ENCODE results near the gene MACROD2. TPM values are rescaled to one million over a fixed set of nuclear protein-coding genes. Genes with fewer than 3 reads are reported as not detected.

MACROD2 gene
- polyA plus RNA-seq, 1 donor (not counting 4 experiments of a cell fraction or from before 2014, with no cell fraction given) = 0.71 TPM

GRCh38 chr20:15655295-15655874 lies 1660.1 kb downstream of the MACROD2 start:
- DNase-seq (ENCODE audit: low read depth, low spot score) (no peak), FAIRE-seq (no peak)
- Histone ChIP-seq H4K20me1 (ENCODE audit: control insufficient read depth, extremely low read depth, insufficient read depth, low read length) (no peaks in the 10 kb centered on the region), H2AFZ (ENCODE audit: control insufficient read depth, low read length) (no peak overlapping the region), H3K4me2 (ENCODE audit: control insufficient read depth, extremely low read depth, insufficient read depth, low read depth, low read length) (no peak overlapping the region), H3K36me3 (ENCODE audit: control insufficient read depth in 2 of 2, extremely low read depth in 1 of 2, insufficient read depth in 2 of 2, low read length in 2 of 2) (no peaks in the 10 kb centered on the region), H3K79me2 (ENCODE audit: control insufficient read depth, insufficient read depth, low read length) (no peaks in the 10 kb centered on the region), H3K27ac (ENCODE audit: control insufficient read depth, insufficient read depth, low read length) (no peak overlapping the region), H3K27me3 (ENCODE audit: control insufficient read depth, extremely low read depth, insufficient read depth, low read length) (no peaks in the 10 kb centered on the region), H3K4me1 (ENCODE audit: control insufficient read depth, extremely low read depth, insufficient read depth, low read length) (no peaks in the 10 kb centered on the region), H3K4me3 (ENCODE audit: control insufficient read depth in 2 of 3, extremely low read depth in 1 of 3, insufficient read depth in 2 of 3, low read depth in 1 of 3, low read length in 3 of 3) (no peak overlapping the region), H3K9me3 (ENCODE audit: control insufficient read depth, low read depth, low read length) (no peaks in the 10 kb centered on the region), H3K9ac (ENCODE audit: control insufficient read depth, extremely low read depth, insufficient read depth, low read length) (no peak overlapping the region), H3K9me1 (ENCODE audit: control insufficient read depth, extremely low read depth, insufficient read depth, low read length) (no peaks in the 10 kb centered on the region)
- TF ChIP-seq CTCF (optimal IDR thresholded peaks at IDR 0.05 in 1 of 3, IDR thresholded peaks at IDR 0.05 in 1 of 3, conservative IDR thresholded peaks at IDR 0.05 in 1 of 3; ENCODE audit: extremely low read depth in 1 of 3, insufficient read depth in 2 of 3, low read length in 3 of 3) (no peak), EZH2 (IDR thresholded peaks at IDR 0.05; ENCODE audit: low read length) (no peak)
- dilution Hi-C loops (cut with MboI; ENCODE audit: extremely low pct_ligation_motif_present, low sequenced_read_pairs) = no loop called here

- no peak overlapping the region for H2AFZ ChIP-seq (ENCODE audit: control insufficient read depth, low read length)
- dilution Hi-C loops (cut with MboI; ENCODE audit: extremely low pct_ligation_motif_present, low sequenced_read_pairs) = no loop called here
- DNase-seq (ENCODE audit: low read depth, low spot score) (no peak), FAIRE-seq (no peak)
- H3K4me2 ChIP-seq (ENCODE audit: control insufficient read depth, extremely low read depth, insufficient read depth, low read depth, low read length) = no peak overlapping the region
- H3K27ac ChIP-seq (ENCODE audit: control insufficient read depth, insufficient read depth, low read length) = no peak overlapping the region
- H3K9me1 ChIP-seq (ENCODE audit: control insufficient read depth, extremely low read depth, insufficient read depth, low read length) = no peaks in the 10 kb centered on the region
- no peaks in the 10 kb centered on the region for H3K36me3 ChIP-seq (ENCODE audit: control insufficient read depth in 2 of 2, extremely low read depth in 1 of 2, insufficient read depth in 2 of 2, low read length in 2 of 2)
- H3K9me3 ChIP-seq (ENCODE audit: control insufficient read depth, low read depth, low read length) = no peaks in the 10 kb centered on the region
- H3K79me2 ChIP-seq (ENCODE audit: control insufficient read depth, insufficient read depth, low read length) = no peaks in the 10 kb centered on the region
- TF ChIP-seq EZH2 (IDR thresholded peaks at IDR 0.05; ENCODE audit: low read length) = no peak
- TF ChIP-seq CTCF (optimal IDR thresholded peaks at IDR 0.05 in 1 of 3, IDR thresholded peaks at IDR 0.05 in 1 of 3, conservative IDR thresholded peaks at IDR 0.05 in 1 of 3; ENCODE audit: extremely low read depth in 1 of 3, insufficient read depth in 2 of 3, low read length in 3 of 3) = no peak
- H3K9ac ChIP-seq (ENCODE audit: control insufficient read depth, extremely low read depth, insufficient read depth, low read length) = no peak overlapping the region
- no peaks in the 10 kb centered on the region for H4K20me1 ChIP-seq (ENCODE audit: control insufficient read depth, extremely low read depth, insufficient read depth, low read length)
- H3K27me3 ChIP-seq (ENCODE audit: control insufficient read depth, extremely low read depth, insufficient read depth, low read length) = no peaks in the 10 kb centered on the region
- H3K4me1 ChIP-seq (ENCODE audit: control insufficient read depth, extremely low read depth, insufficient read depth, low read length) = no peaks in the 10 kb centered on the region
- H3K4me3 ChIP-seq (ENCODE audit: control insufficient read depth in 2 of 3, extremely low read depth in 1 of 3, insufficient read depth in 2 of 3, low read depth in 1 of 3, low read length in 3 of 3) = no peak overlapping the region
Observed at GRCh38 chr20:15656124-15656523, 1660.8 kb downstream of the MACROD2 start.
